ENCODE results near the gene POLR2J2. TPM values are rescaled to one million over a fixed set of nuclear protein-coding genes. Genes with fewer than 3 reads are reported as not detected.
"Not testable (repeated sequence)": the region's sequence is repeated elsewhere in the genome, so short reads cannot be mapped to it uniquely, and the experiment has no call there.

The POLR2J2 gene
- polyA plus RNA-seq, 6 donors from 2014 or later = 0.76 to 6.2 (median 2.7) TPM

DNA sequence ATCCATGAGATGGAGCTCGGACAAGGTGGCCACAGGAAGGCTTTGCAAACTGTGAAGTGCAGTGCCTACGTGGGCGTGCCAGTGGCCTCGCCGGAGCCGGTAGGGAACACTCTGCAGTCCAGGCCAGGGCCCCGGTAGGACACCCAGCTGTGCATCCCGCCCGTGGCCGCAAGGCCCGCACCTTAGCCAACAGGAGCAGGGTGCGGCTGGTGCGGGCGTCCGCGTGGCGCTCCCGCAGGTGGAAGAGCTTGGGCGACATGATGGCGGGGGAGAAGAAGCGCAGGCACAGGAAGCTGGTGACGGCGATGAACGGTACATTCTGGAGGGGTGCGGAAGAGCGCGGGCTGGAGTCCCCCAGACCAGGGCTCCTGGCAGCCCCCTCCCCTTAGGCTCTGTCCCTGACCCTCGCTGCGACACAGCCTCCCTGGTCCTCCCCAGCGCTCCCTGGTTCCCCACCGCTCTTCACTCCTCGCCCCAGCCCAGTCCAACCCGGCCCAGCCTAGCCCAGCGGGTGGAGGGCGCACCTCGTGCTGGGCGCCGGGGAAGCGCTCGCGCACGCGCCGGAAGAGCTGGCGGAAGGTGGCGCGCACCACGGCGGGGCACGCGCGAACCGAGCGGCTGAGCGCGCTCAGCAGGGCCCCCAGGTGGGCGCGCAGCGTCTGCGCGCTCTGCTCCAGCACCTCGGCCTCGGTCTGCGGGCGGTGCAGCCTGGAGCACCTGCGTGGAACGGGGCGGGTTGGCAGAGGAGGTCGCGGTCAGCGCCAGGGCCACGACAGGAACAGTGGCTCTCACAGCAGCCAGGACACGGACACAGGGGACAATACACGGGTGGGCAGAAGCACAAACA, 18.2 kb upstream of the POLR2J2 start:
- not testable (repeated sequence) for H3K9me3 Mint-ChIP-seq, H3K27ac Mint-ChIP-seq, H3K36me3 Mint-ChIP-seq, H3K4me1 Mint-ChIP-seq, H3K27me3 Mint-ChIP-seq
- DNase-seq = peak; percentile 19
- H3K4me3 Mint-ChIP-seq = peak overlapping the region in 1 of 8 donors; percentile 42
- peak; percentile 61 to 67 for ATAC-seq (ENCODE audit: low read depth in 2 of 2)

DNA sequence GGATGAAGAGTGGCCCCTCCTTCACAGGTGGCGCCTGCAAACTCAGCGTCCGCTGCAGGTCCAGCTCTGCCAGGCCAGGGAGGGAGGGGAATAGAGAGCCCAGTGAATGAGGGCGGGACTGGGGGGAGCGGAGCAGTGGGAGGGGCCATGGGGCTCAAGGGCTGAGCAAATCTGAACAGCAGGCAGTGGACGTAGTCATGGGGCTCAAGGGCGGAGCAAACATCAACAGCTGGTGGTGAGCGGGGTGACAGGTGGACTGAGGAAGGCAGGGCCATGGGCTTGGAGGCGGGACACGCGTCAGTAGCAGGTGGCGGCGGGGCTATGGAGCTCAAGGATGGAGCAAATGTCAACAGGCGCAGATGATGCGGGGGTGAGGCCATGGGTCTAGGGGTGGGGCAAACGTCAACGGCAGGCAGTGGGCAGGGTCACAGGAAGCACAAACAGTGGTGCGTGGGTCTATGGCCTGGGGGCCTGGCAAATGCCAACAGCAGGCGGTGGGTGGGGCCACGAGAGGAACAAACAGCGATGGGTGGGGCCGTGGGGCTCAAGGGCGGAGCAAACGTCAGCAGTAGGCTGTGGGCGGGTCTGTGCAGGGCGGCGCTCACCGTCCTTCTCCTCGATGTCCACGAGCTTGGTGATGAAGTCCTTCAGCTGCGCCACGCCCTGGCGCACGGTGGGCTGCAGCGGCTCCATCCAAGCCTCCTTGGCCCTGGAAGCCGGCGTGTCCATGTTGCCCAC, 17.0 kb upstream of the POLR2J2 start:
- H3K9me3 Mint-ChIP-seq, H3K4me1 Mint-ChIP-seq, DNase-seq, H3K36me3 Mint-ChIP-seq, H3K4me3 Mint-ChIP-seq, H3K27me3 Mint-ChIP-seq, H3K27ac Mint-ChIP-seq: not testable (repeated sequence)
- ATAC-seq (ENCODE audit: low read depth in 2 of 2) = peak; percentile 83 to 85

DNA sequence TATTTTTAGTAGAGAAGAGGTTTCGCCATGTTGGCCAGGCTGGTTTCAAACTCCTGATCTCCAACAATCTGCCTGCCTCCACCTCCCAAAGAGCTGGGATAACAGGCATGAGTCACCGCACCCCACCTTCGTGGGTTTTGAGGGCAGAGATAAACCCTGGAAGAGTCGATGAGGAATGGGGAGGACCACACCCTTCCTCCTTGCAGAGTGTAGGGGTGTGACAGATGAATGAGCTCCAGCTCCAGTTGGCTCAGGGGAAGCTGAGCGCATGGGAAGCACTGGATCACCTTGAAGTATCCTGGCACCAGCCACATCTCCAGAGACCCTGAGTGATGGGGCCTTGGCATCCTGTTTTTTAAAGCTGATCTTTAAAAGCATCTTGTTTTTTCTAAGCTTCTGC, 11.1 kb upstream of the POLR2J2 start:
- not testable (repeated sequence) for H3K27me3 Mint-ChIP-seq; DNase-seq; H3K9me3 Mint-ChIP-seq; H3K4me1 Mint-ChIP-seq; ATAC-seq (ENCODE audit: low read depth in 2 of 2); H3K27ac Mint-ChIP-seq; H3K36me3 Mint-ChIP-seq; H3K4me3 Mint-ChIP-seq

DNA sequence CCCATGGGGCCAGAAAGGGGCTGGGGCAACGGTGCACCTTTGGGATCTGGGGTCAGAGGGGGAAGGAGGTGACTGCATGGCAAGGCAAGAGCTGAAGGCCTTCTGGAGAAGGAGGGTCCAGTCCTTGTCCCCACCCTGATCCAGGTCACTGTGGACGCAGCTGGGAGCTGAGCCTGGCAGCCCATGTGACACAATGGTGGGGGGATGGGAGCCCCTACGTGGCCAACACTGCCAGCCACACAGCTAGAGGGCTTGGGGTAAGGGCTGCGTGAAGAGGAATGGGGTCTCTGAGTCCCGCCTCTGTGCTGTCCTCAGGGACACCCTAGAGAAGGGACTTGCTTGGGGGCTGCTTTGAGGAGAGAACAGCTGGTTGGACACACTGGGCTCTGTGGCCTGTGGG, 9.3 kb upstream of the POLR2J2 start:
- H3K4me1 Mint-ChIP-seq, DNase-seq, H3K36me3 Mint-ChIP-seq: not testable (repeated sequence)

DNA sequence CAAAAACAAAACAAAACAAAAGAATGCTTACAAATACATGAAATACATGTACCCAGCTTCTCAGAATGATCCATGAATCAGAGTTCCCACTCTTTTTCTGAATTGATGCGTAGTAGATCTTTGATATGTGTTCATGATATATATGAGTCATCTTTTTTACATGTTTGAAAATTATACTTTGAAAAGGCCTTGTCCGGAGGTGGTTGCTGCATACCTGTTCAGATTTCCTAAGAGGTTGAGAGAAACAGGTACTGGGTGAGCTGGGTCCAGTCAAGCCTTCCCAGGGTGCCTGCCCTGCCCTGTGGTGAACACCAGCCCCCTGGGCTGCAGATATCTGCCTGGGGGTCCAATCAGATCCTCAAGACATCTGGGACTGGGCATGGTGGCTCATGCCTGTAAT, 4.1 kb upstream of the POLR2J2 start:
- not testable (repeated sequence) for H3K27me3 Mint-ChIP-seq; H3K9me3 Mint-ChIP-seq; H3K4me3 Mint-ChIP-seq; H3K4me1 Mint-ChIP-seq; H3K27ac Mint-ChIP-seq; H3K36me3 Mint-ChIP-seq; DNase-seq; ATAC-seq (ENCODE audit: low read depth in 2 of 2)

More for the DNA sequence above, 9.3 kb upstream of the POLR2J2 start:
- H3K27me3 Mint-ChIP-seq; ATAC-seq (ENCODE audit: low read depth in 2 of 2); H3K4me3 Mint-ChIP-seq; H3K27ac Mint-ChIP-seq; H3K9me3 Mint-ChIP-seq: not testable (repeated sequence)

DNA sequence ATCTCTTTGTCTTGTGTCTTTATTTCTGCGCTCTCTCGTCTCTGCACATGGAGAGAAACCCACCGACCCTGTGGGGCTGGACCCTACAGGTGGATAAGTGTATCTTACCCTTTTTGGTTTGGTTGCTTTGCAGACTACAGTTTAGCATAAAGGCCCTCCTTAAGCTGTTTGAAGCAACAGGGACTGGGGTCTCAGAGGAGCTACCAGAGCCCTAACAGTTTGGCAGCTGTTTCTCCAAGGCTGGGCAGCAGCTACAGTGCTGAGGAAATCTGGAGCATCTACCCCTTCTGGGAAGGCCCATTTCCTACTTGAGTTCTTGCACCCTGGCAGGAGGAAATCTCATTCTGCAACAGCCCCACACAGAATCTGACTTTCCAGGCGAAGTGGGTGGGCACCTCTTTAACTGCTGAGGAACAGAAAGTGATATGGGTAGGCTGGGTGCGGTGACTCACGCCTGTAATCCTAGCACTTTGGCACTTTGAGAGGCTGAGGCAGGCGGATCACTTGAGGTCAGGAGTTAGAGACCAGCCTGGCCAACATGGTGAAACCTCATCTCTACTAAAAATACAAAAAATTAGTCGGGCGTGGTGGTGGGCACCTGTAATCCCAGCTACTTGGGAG, 2.1 kb upstream of the POLR2J2 start:
- H3K27me3 Mint-ChIP-seq; ATAC-seq (ENCODE audit: low read depth in 2 of 2); H3K36me3 Mint-ChIP-seq; H3K4me1 Mint-ChIP-seq; H3K4me3 Mint-ChIP-seq; H3K9me3 Mint-ChIP-seq; H3K27ac Mint-ChIP-seq; DNase-seq: not testable (repeated sequence)

DNA sequence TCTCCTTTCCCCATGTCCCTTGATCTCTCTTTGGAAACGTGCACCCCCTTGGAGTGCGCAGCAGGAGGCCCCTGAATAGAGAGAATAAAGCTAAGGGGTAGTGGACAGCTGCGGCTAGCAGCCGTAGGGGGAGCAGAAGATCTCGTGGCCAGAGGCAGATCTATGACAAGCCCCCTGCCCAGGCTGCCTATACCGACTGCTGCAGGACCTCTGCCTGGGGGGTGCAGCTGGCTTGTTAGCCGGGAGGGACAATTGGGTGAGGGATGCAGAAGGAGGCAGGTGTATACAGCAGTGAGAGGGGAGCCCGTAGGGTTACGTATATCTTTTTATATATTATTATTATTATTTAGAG, 469 bp upstream of the POLR2J2 start:
- not testable (repeated sequence) for H3K9me3 Mint-ChIP-seq, DNase-seq, H3K27me3 Mint-ChIP-seq, H3K36me3 Mint-ChIP-seq, H3K4me1 Mint-ChIP-seq
- ATAC-seq (ENCODE audit: low read depth in 2 of 2) = peak; percentile 3 to 9
- Mint-ChIP-seq H3K4me3 (peak overlapping the region in 1 of 8 donors; percentile 81), H3K27ac (peak overlapping the region in 1 of 6 donors; percentile 80)

DNA sequence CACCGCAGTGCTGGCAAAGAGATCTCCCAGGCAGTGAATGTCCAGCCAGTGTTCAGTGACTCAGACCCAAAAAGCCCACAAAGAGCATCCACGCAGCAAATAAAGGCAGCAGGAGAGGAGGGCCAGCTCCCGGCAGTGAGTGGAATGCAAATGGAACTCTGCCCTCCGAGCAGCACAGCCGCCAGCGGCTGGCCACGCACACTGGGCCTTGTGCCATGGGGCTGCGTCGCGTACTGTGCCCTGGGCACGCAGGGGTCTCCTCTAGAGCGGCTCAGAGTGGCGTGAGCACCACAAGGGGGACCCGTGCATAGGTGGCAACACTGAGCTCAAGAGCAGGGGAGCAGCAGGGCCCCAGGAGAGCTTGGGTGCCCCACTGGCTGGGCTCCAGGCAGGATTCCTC, 3.9 kb downstream of the POLR2J2 start:
- not testable (repeated sequence) for H3K9me3 Mint-ChIP-seq; DNase-seq; H3K27ac Mint-ChIP-seq; H3K36me3 Mint-ChIP-seq; ATAC-seq (ENCODE audit: low read depth in 2 of 2); H3K27me3 Mint-ChIP-seq; H3K4me3 Mint-ChIP-seq; H3K4me1 Mint-ChIP-seq

DNA sequence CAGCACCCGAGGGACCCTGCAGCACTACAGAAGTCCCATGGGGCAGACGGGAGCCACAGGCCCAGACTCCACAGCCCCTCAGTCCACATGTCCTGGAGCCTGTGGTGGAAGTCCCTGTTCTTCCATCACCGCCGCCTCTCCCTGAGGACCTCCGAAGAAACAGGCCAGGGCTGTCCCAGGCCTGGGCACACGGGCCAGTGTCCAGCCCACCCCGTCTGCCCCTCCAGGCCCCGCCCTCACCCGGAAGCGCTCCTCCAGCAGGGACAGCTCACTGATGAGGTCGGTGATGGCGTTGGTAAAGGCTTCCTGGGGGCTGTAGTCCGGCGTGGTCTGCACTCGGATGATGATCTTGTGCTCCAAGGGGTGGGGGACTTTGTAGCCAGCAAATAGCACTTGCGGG, 4.6 kb downstream of the POLR2J2 start:
- not testable (repeated sequence) for H3K27ac Mint-ChIP-seq; H3K4me3 Mint-ChIP-seq; ATAC-seq (ENCODE audit: low read depth in 2 of 2); H3K9me3 Mint-ChIP-seq; DNase-seq; H3K36me3 Mint-ChIP-seq; H3K4me1 Mint-ChIP-seq; H3K27me3 Mint-ChIP-seq

DNA sequence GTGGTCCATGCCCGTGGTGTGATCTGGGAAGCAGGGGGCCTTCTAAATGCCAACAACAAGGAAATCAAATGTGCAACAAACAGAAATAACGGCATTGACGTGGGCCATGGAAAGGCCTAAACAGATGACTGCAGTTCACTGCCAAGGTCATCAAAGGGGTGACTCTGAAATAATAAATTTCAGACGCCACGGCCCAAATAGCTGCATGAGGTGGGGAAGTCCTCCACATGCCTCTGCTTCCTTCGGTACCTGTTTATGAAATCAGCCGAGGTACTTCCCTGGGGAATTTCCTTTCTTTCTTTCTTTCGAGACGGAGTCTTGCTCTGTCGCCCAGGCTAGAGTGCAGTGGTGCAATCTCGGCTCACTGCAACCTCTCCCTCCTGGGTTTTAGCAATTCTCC, 6.7 kb downstream of the POLR2J2 start:
- H3K9me3 Mint-ChIP-seq; H3K4me3 Mint-ChIP-seq; H3K27me3 Mint-ChIP-seq; DNase-seq; H3K36me3 Mint-ChIP-seq; H3K4me1 Mint-ChIP-seq; H3K27ac Mint-ChIP-seq; ATAC-seq (ENCODE audit: low read depth in 2 of 2): not testable (repeated sequence)

DNA sequence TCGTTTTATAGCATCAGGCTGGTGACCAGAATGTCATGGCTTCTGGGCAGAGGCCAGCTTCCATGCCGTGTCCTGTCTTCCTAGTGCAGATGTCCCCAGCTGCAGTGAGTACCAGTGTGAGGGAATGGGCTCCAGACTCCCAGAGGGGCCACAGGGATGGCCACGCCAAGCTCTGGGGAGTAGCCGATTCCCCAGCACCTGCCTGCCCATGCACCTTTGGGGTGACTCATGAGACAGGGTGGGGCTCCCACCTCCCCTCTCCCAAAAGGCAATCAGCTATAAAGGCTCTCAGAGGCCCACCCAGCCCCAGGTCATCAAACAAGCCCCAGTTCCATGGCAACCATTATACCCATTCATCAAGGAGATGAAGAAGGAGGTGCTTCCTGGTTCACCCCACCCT, 21.5 kb downstream of the POLR2J2 start, which contains the start of gene SPDYE2B:
SPDYE2B (plus strand) TSS at position 396 of the 400 bp plus-strand sequence. CDS start 2,030 bp downstream, outside the sequence.
- H3K36me3 Mint-ChIP-seq; H3K27me3 Mint-ChIP-seq; DNase-seq; H3K4me3 Mint-ChIP-seq; H3K27ac Mint-ChIP-seq; ATAC-seq (ENCODE audit: low read depth in 2 of 2); H3K4me1 Mint-ChIP-seq; H3K9me3 Mint-ChIP-seq: not testable (repeated sequence)

DNA sequence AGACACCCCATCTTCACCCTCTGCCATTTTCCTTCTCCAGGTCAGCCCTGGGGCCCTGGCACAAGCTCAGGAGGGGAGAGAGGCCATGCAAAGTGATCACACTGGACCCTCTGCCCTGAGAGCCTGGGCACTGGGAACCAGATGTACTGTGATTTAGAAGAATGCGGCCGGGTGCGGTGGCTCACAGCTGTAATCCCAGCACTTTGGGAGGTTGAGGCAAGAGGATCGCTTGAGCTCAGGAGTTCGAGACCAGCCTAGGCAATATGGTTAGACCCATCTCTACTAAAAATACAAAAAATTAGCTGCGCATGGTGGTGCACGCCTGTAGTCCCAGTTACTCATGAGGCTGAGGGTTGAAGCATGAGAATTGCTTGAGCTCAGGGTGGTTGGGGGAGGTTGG, 23.6 kb downstream of the POLR2J2 start:
- not testable (repeated sequence) for DNase-seq; H3K9me3 Mint-ChIP-seq; H3K27me3 Mint-ChIP-seq; H3K27ac Mint-ChIP-seq; H3K4me1 Mint-ChIP-seq; ATAC-seq (ENCODE audit: low read depth in 2 of 2); H3K36me3 Mint-ChIP-seq; H3K4me3 Mint-ChIP-seq

DNA sequence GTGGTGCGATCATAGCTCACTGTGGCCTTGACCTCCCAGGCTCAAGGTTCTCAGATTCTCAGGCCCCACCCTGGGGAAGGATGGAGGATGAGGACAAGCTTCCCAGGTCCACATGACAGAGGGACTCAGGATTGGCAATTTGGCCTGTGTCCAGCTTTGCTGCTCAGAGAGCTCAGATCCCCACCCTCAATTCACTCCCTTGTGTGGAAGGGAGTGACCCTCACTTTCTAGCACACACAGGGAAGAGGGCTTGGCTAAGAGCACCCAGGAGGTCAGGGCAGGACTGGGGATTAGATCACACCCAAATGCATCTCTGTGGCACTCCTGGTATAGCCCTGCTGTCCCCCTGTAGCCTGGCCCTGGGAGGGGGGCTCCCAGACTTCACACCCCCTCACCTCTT, 28.1 kb downstream of the POLR2J2 start:
- not testable (repeated sequence) for DNase-seq; ATAC-seq (ENCODE audit: low read depth in 2 of 2); H3K36me3 Mint-ChIP-seq; H3K27me3 Mint-ChIP-seq; H3K27ac Mint-ChIP-seq; H3K4me3 Mint-ChIP-seq; H3K9me3 Mint-ChIP-seq; H3K4me1 Mint-ChIP-seq

DNA sequence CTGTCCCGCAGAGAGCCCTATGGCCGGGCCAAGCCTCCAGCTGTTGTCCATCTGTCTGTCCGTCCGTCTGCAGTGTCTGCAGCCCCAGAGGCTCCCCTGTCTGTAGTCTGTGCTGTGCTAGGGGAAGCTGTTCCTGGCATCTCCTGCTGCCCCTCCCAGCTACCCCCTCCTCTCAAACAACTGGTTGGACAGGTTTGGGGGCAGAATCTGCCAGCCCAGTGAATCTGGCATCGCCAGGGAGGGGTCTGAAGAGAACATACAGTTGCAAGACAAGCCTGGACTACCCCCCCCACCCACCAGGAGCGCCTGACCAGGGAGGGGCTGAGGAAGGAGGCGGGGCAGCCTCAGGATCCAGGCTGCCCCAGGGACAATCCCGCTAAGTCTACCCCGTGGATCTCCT, 28.8 kb downstream of the POLR2J2 start, which contains the start of gene UPK3BL1:
UPK3BL1 (minus strand) TSS at position 101 of the 400 bp plus-strand sequence; CDS start at position 51, 50 bp downstream.
- not testable (repeated sequence) for H3K36me3 Mint-ChIP-seq; DNase-seq; ATAC-seq (ENCODE audit: low read depth in 2 of 2); H3K4me1 Mint-ChIP-seq; H3K27ac Mint-ChIP-seq; H3K4me3 Mint-ChIP-seq; H3K9me3 Mint-ChIP-seq; H3K27me3 Mint-ChIP-seq

Measured in naive B cell (primary cell).